ENCODE measurements around the gene DIPK1C.

Gene DIPK1C

DNA sequence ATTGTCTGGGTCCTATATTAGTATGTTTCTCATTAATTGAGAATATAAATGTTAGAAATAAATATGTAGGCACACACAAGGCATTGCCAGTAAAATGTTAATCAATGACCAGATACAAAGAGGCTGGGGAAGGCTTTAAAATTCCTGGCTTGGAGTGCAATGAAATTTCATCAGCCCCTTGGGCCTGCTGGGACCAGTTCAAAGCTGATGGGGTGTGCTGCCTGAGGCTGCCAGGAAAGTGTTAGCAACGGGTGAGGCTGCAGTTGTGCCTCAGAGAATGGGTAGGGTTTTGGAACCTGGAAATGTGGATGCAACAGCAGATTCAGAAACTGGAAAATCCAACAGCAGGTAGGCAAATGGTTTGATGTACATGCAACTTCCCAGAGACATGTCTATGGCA, 68.9 kb downstream of the DIPK1C start:
- no peak for DNase-seq (ENCODE audit: low spot score)

DNA sequence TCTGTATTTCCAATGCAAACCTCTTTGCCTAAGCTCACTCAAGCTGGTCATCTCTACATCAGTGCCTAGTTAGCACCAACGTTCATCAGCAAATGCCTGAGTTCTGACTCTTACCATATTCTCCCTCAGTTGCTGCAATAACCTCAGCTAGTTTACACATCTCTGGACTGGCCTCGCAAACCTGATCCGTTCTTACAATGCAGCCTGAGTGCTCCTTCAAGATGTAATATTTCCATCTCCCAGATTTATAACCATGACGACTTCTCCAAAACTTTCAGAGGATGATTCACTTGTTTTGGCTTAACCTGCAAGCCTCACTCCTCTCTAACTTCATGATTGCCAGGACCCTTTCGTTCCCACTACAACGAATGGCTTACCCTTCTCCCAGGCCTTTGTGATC, 69.7 kb downstream of the DIPK1C start:
- DNase-seq (ENCODE audit: low spot score) = no peak
